Hematopoietic multipotent progenitor cell treated with erythropoietin and hydrocortisone succinate and interleukin-3 and kit ligand, for 6 days (in vitro differentiated cells): ENCODE measurements around the gene EID3.

Source experiments
- DNase-seq: peaks from one replicate; pipeline ENCODE4 v3.0.0-alpha.2; 2015

EID3 gene

GRCh38 chr12:104340925-104341611, 37.5 kb downstream of the EID3 start:
- no peak for DNase-seq

GRCh38 chr12:104342147-104342546, 38.6 kb downstream of the EID3 start:
- no peak for DNase-seq

- no peak for DNase-seq
These were observed 39.2 kb downstream of the EID3 start for GRCh38 chr12:104342635-104343249.

- no peak for DNase-seq
These were observed 41.1 kb downstream of the EID3 start for GRCh38 chr12:104344682-104345081.

- no peak for DNase-seq
These were observed 41.9 kb downstream of the EID3 start for GRCh38 chr12:104345234-104346066.

GRCh38 chr12:104347374-104348075, 44.0 kb downstream of the EID3 start:
- no peak for DNase-seq

GRCh38 chr12:104348283-104348993, 44.9 kb downstream of the EID3 start:
- no peak for DNase-seq

- no peak for DNase-seq
These were observed 45.5 kb downstream of the EID3 start for GRCh38 chr12:104348994-104349494.

- no peak for DNase-seq
These were observed 46.9 kb downstream of the EID3 start for GRCh38 chr12:104350211-104351056.

GRCh38 chr12:104351057-104351983, 47.8 kb downstream of the EID3 start:
- DNase-seq: no peak

GRCh38 chr12:104352106-104352713, 48.7 kb downstream of the EID3 start:
- no peak for DNase-seq

- DNase-seq: no peak
These were observed 49.8 kb downstream of the EID3 start for GRCh38 chr12:104353012-104353981.

GRCh38 chr12:104354167-104354867, 50.8 kb downstream of the EID3 start:
- no peak for DNase-seq
